ENCODE measurements around the gene SLC25A41.
"Not testable (repeated sequence)": the region's sequence is repeated elsewhere in the genome, so short reads cannot be mapped to it uniquely, and the experiment has no call there.

SLC25A41 gene

GRCh38 chr19:6433165-6433564, 398 bp downstream of the SLC25A41 start:
- in situ Hi-C loops (cut with HindIII; ENCODE audit: low sequenced_read_pairs): no loop called here
- H3K4me3 ChIP-seq (ENCODE audit: low read depth, low read length): no peak overlapping the region
- no peak for DNase-seq (ENCODE audit: low read depth)
- TF ChIP-seq CTCF (IDR thresholded peaks at IDR 0.05; ENCODE audit: low read depth, low read length, missing control alignments): no peak

DNA sequence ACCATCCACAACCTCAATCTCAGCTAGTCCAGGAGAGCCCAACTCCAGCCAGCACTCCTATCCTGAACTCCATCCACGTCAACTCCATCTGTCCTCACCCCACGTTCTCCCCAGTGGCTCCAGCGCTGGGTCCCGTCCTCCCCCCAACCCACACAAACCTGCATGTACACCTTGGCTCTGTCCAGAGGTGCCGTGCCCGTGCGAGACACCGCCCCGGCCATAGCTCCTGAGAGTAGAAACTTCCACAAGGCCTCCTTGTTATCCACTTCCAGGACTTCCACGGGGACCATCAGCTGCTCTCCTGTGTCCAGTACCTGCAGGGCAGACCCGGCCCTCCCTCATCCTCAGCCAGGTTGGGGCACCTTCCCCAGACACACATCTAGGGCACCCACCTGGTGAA, 1.7 kb downstream of the SLC25A41 start:
- TF ChIP-seq CTCF (IDR thresholded peaks at IDR 0.05; ENCODE audit: low read depth, low read length, missing control alignments): no peak
- in situ Hi-C loops (cut with HindIII; ENCODE audit: low sequenced_read_pairs): no loop called here

DNA sequence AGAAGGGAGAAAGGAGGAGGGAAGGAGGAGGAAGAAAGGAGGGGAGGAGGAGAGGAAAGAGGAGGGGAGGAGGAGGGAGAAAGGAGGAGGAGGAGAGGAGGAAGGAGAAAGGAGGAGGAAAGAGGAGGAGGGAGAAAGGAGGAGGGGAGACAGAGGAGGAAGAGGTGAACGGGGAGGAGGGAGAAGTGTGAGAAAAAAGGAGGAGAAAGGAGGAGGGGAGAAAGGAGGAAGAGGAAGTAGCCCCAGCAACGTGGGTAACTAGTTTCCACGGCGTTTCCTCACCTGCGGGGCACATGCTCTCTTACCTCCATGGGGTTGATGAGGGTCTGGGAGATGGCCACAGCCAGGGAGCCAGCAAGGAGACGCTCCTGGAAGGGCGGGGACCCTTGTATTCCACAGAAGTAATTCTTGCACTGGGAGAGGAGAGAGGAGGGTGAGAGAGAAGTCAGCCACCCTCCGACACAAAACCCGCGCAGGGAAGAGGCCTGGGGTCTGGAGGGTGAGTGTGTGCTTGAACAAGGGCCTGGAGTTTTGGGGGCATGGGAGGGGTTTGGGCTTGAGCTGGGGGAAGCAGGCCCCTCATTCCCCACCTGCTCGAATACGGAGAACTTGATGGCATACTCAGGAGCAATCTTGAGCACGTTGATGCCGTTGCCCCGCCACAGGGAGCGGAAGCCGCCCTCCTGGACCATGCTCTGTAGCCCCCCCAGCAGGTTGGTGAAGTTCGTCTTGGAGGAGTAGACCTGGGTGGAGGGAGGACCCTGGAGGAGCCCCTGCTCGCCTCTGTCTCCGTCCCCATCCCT, 3.9 kb downstream of the SLC25A41 start:
- H3K4me3 ChIP-seq (ENCODE audit: low read depth, low read length): no peak overlapping the region
- DNase-seq (ENCODE audit: low read depth): no peak
- TF ChIP-seq CTCF (IDR thresholded peaks at IDR 0.05; ENCODE audit: low read depth, low read length, missing control alignments): no peak
- in situ Hi-C loops (cut with HindIII; ENCODE audit: low sequenced_read_pairs): no loop called here

More for the DNA sequence above, 1.7 kb downstream of the SLC25A41 start:
- no peak for DNase-seq (ENCODE audit: low read depth)
- no peak overlapping the region for H3K4me3 ChIP-seq (ENCODE audit: low read depth, low read length)

- in situ Hi-C loops (cut with HindIII; ENCODE audit: low sequenced_read_pairs): not testable (repeated sequence)
Measured at GRCh38 chr19:6428692-6429418, 4.7 kb downstream of the SLC25A41 start.

GRCh38 chr19:6427131-6427530, 6.4 kb downstream of the SLC25A41 start:
- no peak overlapping the region for H3K4me3 ChIP-seq (ENCODE audit: low read depth, low read length)
- DNase-seq (ENCODE audit: low read depth): no peak
- no peak for TF ChIP-seq CTCF (IDR thresholded peaks at IDR 0.05; ENCODE audit: low read depth, low read length, missing control alignments)
- in situ Hi-C loops (cut with HindIII; ENCODE audit: low sequenced_read_pairs): no loop called here

More at GRCh38 chr19:6428692-6429418, 4.7 kb downstream of the SLC25A41 start:
- DNase-seq (ENCODE audit: low read depth); H3K4me3 ChIP-seq (ENCODE audit: low read depth, low read length): not testable (repeated sequence)

DNA sequence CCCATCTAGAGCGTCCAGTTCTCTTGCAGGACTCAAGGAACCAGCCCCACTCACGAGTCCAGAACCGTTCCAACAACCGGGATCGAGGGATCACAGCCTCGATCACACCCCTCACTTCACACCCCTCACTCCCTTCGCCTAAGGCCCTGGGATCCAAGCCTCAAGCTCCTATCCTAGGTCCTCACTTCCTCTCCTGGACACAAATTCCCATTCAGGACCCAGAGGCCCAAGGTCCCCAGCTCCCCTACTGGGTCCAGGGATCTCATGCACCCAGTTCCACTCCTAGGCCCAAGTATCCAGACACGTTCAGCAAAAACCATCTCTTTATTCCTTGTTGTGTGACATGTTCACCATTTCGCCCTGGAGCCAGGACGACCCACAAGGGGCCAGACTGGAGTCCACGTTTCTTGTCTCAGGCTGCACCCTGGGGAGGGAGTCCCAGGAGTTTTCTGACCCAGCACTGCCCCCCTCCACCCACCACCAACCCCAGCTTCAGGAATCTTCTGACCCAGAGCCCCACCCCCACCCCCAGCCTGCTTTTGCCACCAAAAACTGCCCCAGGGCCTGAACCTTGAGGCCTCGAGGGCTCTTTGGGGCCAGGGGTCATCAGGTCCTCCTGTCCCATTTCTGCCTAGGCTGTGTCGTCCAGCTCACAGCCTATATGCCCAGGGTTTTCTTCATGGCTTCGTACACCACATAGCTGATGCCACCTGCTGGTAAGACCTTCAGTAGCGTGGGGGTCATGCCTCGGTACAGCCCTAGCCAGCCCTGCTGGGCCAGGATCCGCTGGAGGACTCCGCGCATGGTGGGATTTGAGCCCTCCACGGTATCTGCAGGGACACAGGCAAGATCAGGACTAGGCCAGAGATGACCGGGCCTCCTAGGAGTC, 7.6 kb downstream of the SLC25A41 start:
- no peak for DNase-seq (ENCODE audit: low read depth)
- no peak for TF ChIP-seq CTCF (IDR thresholded peaks at IDR 0.05; ENCODE audit: low read depth, low read length, missing control alignments)
- in situ Hi-C loops (cut with HindIII; ENCODE audit: low sequenced_read_pairs): no loop called here
- H3K4me3 ChIP-seq (ENCODE audit: low read depth, low read length): no peak overlapping the region
